ENCODE results near the gene PLEKHD1. TPM values are rescaled to one million over a fixed set of nuclear protein-coding genes. Genes with fewer than 3 reads are reported as not detected.

Gene PLEKHD1
- total and polyA plus RNA-seq, 4 donors = 0.05 to 0.08 (median 0.06) TPM; not detected in 1

GRCh38 chr14:69573831-69574262, 89.3 kb downstream of the PLEKHD1 start:
- H3K36me3 ChIP-seq (ENCODE audit: control insufficient read depth in 4 of 4, insufficient read depth in 3 of 4, low read depth in 1 of 4, low read length in 3 of 4) = no peaks in the 10 kb centered on the region
- TF ChIP-seq GABPA (IDR thresholded peaks at IDR 0.05 in 1 of 2, conservative IDR thresholded peaks at IDR 0.05 in 1 of 2) (no peak), NR2F2 (IDR thresholded peaks at IDR 0.05) (no peak), RXRA (IDR thresholded peaks at IDR 0.05) (no peak), ZBTB33 (IDR thresholded peaks at IDR 0.05) (no peak), RAD21 (IDR thresholded peaks at IDR 0.05) (no peak), MAX (IDR thresholded peaks at IDR 0.05) (no peak), CTCF (IDR thresholded peaks at IDR 0.05; ENCODE audit: low read depth, low read length, missing input control) (no peak), ATF3 (IDR thresholded peaks at IDR 0.05) (no peak), REST (IDR thresholded peaks at IDR 0.05) (no peak), JUND (IDR thresholded peaks at IDR 0.05) (no peak), FOXA2 (IDR thresholded peaks at IDR 0.05) (no peak), SP1 (IDR thresholded peaks at IDR 0.05) (no peak), YY1 (IDR thresholded peaks at IDR 0.05) (no peak), FOXA1 (IDR thresholded peaks at IDR 0.05) (no peak), TAF1 (conservative IDR thresholded peaks at IDR 0.05) (no peak), HNF4A (conservative IDR thresholded peaks at IDR 0.05) (no peak), EGR1 (IDR thresholded peaks at IDR 0.05; ENCODE audit: low read depth in 2 of 2) (no peak), HNF4G (IDR thresholded peaks at IDR 0.05) (no peak)
- WGBS = 5% methylated on average over 15 of the region's 15 CpGs
- DNase-seq (ENCODE audit: low spot score) = no peak
- H3K9ac ChIP-seq (ENCODE audit: low read depth in 1 of 2, low read length in 2 of 2) = no peak overlapping the region
- no peak overlapping the region for H3K27ac ChIP-seq (ENCODE audit: low read depth in 1 of 2, low read length in 2 of 2)
- H3K27me3 ChIP-seq (ENCODE audit: control insufficient read depth in 4 of 4, insufficient read depth in 4 of 4, low read length in 3 of 4) = peaks cover 0 to 16% (median 8%) of the 10 kb centered on the region in 4 donors
- peaks cover 8 to 33% (median 15%) of the 10 kb centered on the region in 4 donors for H3K4me1 ChIP-seq (ENCODE audit: control insufficient read depth in 4 of 4, insufficient read depth in 4 of 4, low read length in 3 of 4)
- H3K9me3 ChIP-seq (ENCODE audit: control insufficient read depth in 4 of 4, low read length in 3 of 4) = no peaks in the 10 kb centered on the region
- no peak overlapping the region for H3K4me3 ChIP-seq (ENCODE audit: low read depth in 1 of 3, low read length in 3 of 3)

Data from liver (tissue), 9 donors.